Transverse colon (tissue), 4 donors: ENCODE data around the gene C5orf34.
"Not testable (repeated sequence)": the region's sequence is repeated elsewhere in the genome, so short reads cannot be mapped to it uniquely, and the experiment has no call there.

Experiments used
- POLR2A ChIP-seq: fragments of 450-650 bp; IDR thresholded peaks from one replicate; pipeline ENCODE4 v1.6.1; 2016; ENCODE audit warnings: antibody characterized with exemption, mild to moderate bottlenecking, moderate library complexity
- POLR2AphosphoS5 ChIP-seq, 3 donors: sonication (generic); formaldehyde crosslinking; IDR thresholded peaks; one replicate each; pipeline ENCODE4 v1.6.1; 2016; ENCODE audit warnings: antibody characterized with exemption in 3 of 3
- TF ChIP-seq, protein P1 (sequence below), 5 experiments: fragments of 200-600 bp in 3 of 5; fragments of 450-650 bp in 2 of 5; sonication (generic) in 3 of 5; IDR thresholded peaks; 1 replicate in 2 of 5; 2 replicates in 3 of 5; pipeline ENCODE4 v1.5.1; 2016 to 2017; ENCODE audit warnings: antibody characterized with exemption in 5 of 5, inconsistent platforms in 3 of 5, mild to moderate bottlenecking in 2 of 5, moderate library complexity in 1 of 5

- TF ChIP-seq POLR2A; POLR2AphosphoS5 (IDR thresholded peaks at IDR 0.05): not testable (repeated sequence)
- TF ChIP-seq, protein P1, sequence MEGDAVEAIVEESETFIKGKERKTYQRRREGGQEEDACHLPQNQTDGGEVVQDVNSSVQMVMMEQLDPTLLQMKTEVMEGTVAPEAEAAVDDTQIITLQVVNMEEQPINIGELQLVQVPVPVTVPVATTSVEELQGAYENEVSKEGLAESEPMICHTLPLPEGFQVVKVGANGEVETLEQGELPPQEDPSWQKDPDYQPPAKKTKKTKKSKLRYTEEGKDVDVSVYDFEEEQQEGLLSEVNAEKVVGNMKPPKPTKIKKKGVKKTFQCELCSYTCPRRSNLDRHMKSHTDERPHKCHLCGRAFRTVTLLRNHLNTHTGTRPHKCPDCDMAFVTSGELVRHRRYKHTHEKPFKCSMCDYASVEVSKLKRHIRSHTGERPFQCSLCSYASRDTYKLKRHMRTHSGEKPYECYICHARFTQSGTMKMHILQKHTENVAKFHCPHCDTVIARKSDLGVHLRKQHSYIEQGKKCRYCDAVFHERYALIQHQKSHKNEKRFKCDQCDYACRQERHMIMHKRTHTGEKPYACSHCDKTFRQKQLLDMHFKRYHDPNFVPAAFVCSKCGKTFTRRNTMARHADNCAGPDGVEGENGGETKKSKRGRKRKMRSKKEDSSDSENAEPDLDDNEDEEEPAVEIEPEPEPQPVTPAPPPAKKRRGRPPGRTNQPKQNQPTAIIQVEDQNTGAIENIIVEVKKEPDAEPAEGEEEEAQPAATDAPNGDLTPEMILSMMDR (IDR thresholded peaks at IDR 0.05), result not testable (repeated sequence)
Observed at GRCh38 chr5:43511062-43511461, 3.9 kb downstream of the C5orf34 start.
